Cerebellar cortex (tissue), 1 donor: ENCODE measurements around the gene LMBR1.
A peak's percentile ranks its signal among the peaks of the same experiment; 100 is the strongest.
"Not testable (repeated sequence)": the region's sequence is repeated elsewhere in the genome, so short reads cannot be mapped to it uniquely, and the experiment has no call there.

Experiments used
- DNase-seq: peaks from one replicate; pipeline ENCODE4 v3.0.0-alpha.2; 2015; ENCODE audit warnings: low spot score

Gene LMBR1

GRCh38 chr7:156845379-156846101 lies 47.4 kb downstream of the LMBR1 start:
- no peak for DNase-seq

- DNase-seq = not testable (repeated sequence)
These were observed 49.4 kb downstream of the LMBR1 start for GRCh38 chr7:156843582-156843981.

GRCh38 chr7:156843157-156843556 lies 49.8 kb downstream of the LMBR1 start:
- DNase-seq = no peak

- no peak for DNase-seq
These were observed 50.2 kb downstream of the LMBR1 start for GRCh38 chr7:156842740-156843140.

- DNase-seq = no peak
These were observed 50.7 kb downstream of the LMBR1 start for GRCh38 chr7:156842317-156842716.

- no peak for DNase-seq
These were observed 51.5 kb downstream of the LMBR1 start for GRCh38 chr7:156841497-156841896.

GRCh38 chr7:156840134-156840533 lies 52.8 kb downstream of the LMBR1 start:
- DNase-seq = no peak

- DNase-seq = no peak
These were observed 56.5 kb downstream of the LMBR1 start for GRCh38 chr7:156836443-156836842.

GRCh38 chr7:156834462-156834861 lies 58.5 kb downstream of the LMBR1 start:
- no peak for DNase-seq

- DNase-seq = no peak
These were observed 59.7 kb downstream of the LMBR1 start for GRCh38 chr7:156833312-156833711.

GRCh38 chr7:156832195-156832877 lies 60.6 kb downstream of the LMBR1 start:
- DNase-seq = no peak

- DNase-seq = no peak
These were observed 63.2 kb downstream of the LMBR1 start for GRCh38 chr7:156829669-156830336.

- DNase-seq = peak; percentile 27
These were observed 65.3 kb downstream of the LMBR1 start for GRCh38 chr7:156827587-156828203.

- no peak for DNase-seq
These were observed 69.5 kb downstream of the LMBR1 start for GRCh38 chr7:156823435-156823834.

GRCh38 chr7:156820445-156821063 lies 72.4 kb downstream of the LMBR1 start:
- no peak for DNase-seq

GRCh38 chr7:156819733-156820295 lies 73.2 kb downstream of the LMBR1 start:
- DNase-seq = no peak

GRCh38 chr7:156818133-156818532 lies 74.8 kb downstream of the LMBR1 start:
- DNase-seq = no peak

GRCh38 chr7:156816943-156817572 lies 75.9 kb downstream of the LMBR1 start:
- DNase-seq = peak; percentile 23

- DNase-seq = no peak
These were observed 81.3 kb downstream of the LMBR1 start for GRCh38 chr7:156811706-156812105.

- not testable (repeated sequence) for DNase-seq
These were observed 89.3 kb downstream of the LMBR1 start for GRCh38 chr7:156803656-156804055.

GRCh38 chr7:156802214-156802613 lies 90.8 kb downstream of the LMBR1 start:
- no peak for DNase-seq
